Fibroblast of villous mesenchyme (primary cell): Measurements from ENCODE around the gene PLB1. TPM values are rescaled to one million over a fixed set of nuclear protein-coding genes. Genes with fewer than 3 reads are reported as not detected.

ENCODE experiments used
- DNase-seq: peaks from one replicate; pipeline ENCODE4 v3.0.0-alpha.2; 2010; ENCODE audit warnings: low read depth
- H3K4me3 ChIP-seq: 2 replicates; pipeline ENCODE4 v1.5.1; 2011; ENCODE audit warnings: low read depth, mild to moderate bottlenecking, low read length
- CTCF ChIP-seq: IDR thresholded peaks from 2 replicates; pipeline ENCODE4 v1.5.1; 2012; ENCODE audit warnings: low read depth, mild to moderate bottlenecking, low read length; ENCODE audit not compliant: insufficient read depth
- total RNA-seq: library from RNA; depleted of rRNA; stranded (reverse); fragments of >200 nt; gene quantifications from 2 replicates; pipeline ENCODE4 v1.2.3, GENCODE V29; 2012

PLB1 gene
- total RNA-seq, 1 donor: 3.0 TPM

- peak; percentile 47 for DNase-seq
- no peak overlapping the region for H3K4me3 ChIP-seq
- no peak for TF ChIP-seq CTCF
Observed at GRCh38 chr2:28633746-28634145, 137.9 kb downstream of the PLB1 start.

GRCh38 chr2:28635191-28635611 lies 139.3 kb downstream of the PLB1 start:
- no peak overlapping the region for H3K4me3 ChIP-seq
- TF ChIP-seq CTCF: no peak

GRCh38 chr2:28636491-28636890 lies 140.6 kb downstream of the PLB1 start:
- DNase-seq: no peak
- TF ChIP-seq CTCF: no peak

More at GRCh38 chr2:28635191-28635611, 139.3 kb downstream of the PLB1 start:
- DNase-seq: no peak

GRCh38 chr2:28637066-28638047 lies 141.5 kb downstream of the PLB1 start:
- DNase-seq: no peak
- H3K4me3 ChIP-seq: no peak overlapping the region
- TF ChIP-seq CTCF: no peak

More at GRCh38 chr2:28636491-28636890, 140.6 kb downstream of the PLB1 start:
- no peak overlapping the region for H3K4me3 ChIP-seq

- H3K4me3 ChIP-seq: no peak overlapping the region
- no peak for DNase-seq
- no peak for TF ChIP-seq CTCF
Observed at GRCh38 chr2:28638102-28638501, 142.2 kb downstream of the PLB1 start.

GRCh38 chr2:28639092-28639691 lies 143.3 kb downstream of the PLB1 start:
- DNase-seq: no peak
- TF ChIP-seq CTCF: no peak

More at GRCh38 chr2:28639092-28639691, 143.3 kb downstream of the PLB1 start:
- H3K4me3 ChIP-seq: no peak overlapping the region
